Measurements from ENCODE around the gene GNB5. TPM values are rescaled to one million over a fixed set of nuclear protein-coding genes. Genes with fewer than 3 reads are reported as not detected.
A peak's percentile ranks its signal among the peaks of the same experiment; 100 is the strongest.

The GNB5 gene
- total and polyA plus RNA-seq, 8 donors: 12.2 to 28.2 (median 15.8) TPM

DNA sequence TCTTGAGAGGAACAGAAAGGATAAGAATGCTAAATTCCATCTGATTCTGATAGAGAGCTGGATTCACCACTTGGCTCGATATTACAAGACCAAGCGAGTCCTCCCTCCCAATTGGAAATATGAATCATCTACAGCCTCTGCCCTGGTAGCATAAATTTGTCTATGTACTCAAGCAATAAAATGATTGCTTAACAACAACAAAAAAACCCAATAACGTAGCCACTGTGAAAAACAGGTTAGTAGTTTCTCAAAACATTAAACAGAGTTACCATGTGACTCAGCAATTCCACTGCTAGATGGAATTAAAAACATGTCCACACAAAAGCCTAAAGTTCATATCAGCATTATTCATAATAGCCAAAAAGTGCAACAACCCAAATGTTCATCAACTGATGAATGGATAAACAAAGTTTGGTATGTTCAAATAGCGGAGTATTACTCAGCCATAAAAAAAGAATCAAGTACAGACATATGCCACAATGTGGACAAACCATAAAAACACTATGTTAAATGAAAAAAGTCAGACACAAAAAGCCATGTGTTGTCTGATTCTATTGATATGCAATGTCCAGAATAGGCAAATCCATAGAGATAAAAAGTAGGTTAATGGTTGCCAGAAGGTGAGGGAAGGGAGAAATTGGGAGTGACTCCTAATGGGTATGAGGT lies 95.5 kb downstream of the GNB5 start:
- no peaks in the 10 kb centered on the region for H3K36me3 ChIP-seq
- no peak overlapping the region for H3K27ac ChIP-seq
- H3K27me3 ChIP-seq: no peaks in the 10 kb centered on the region
- peaks cover 0 to 3% (median 0%) of the 10 kb centered on the region in 3 donors for H3K4me1 ChIP-seq
- no peaks in the 10 kb centered on the region for H3K9me3 ChIP-seq
- intact Hi-C loops (cut with DNase I): no loop called here
- ATAC-seq (peak in 3 of 4 donors; percentile 36 to 51 (median 38)), DNase-seq (no peak), FAIRE-seq (no peak)
- 64 to 80% methylated on average over 4 of the region's 4 CpGs for WGBS, 2 donors
- TF ChIP-seq, protein P1, sequence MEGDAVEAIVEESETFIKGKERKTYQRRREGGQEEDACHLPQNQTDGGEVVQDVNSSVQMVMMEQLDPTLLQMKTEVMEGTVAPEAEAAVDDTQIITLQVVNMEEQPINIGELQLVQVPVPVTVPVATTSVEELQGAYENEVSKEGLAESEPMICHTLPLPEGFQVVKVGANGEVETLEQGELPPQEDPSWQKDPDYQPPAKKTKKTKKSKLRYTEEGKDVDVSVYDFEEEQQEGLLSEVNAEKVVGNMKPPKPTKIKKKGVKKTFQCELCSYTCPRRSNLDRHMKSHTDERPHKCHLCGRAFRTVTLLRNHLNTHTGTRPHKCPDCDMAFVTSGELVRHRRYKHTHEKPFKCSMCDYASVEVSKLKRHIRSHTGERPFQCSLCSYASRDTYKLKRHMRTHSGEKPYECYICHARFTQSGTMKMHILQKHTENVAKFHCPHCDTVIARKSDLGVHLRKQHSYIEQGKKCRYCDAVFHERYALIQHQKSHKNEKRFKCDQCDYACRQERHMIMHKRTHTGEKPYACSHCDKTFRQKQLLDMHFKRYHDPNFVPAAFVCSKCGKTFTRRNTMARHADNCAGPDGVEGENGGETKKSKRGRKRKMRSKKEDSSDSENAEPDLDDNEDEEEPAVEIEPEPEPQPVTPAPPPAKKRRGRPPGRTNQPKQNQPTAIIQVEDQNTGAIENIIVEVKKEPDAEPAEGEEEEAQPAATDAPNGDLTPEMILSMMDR (IDR thresholded peaks at IDR 0.05): no peak
- no peak overlapping the region for H3K4me3 ChIP-seq

DNA sequence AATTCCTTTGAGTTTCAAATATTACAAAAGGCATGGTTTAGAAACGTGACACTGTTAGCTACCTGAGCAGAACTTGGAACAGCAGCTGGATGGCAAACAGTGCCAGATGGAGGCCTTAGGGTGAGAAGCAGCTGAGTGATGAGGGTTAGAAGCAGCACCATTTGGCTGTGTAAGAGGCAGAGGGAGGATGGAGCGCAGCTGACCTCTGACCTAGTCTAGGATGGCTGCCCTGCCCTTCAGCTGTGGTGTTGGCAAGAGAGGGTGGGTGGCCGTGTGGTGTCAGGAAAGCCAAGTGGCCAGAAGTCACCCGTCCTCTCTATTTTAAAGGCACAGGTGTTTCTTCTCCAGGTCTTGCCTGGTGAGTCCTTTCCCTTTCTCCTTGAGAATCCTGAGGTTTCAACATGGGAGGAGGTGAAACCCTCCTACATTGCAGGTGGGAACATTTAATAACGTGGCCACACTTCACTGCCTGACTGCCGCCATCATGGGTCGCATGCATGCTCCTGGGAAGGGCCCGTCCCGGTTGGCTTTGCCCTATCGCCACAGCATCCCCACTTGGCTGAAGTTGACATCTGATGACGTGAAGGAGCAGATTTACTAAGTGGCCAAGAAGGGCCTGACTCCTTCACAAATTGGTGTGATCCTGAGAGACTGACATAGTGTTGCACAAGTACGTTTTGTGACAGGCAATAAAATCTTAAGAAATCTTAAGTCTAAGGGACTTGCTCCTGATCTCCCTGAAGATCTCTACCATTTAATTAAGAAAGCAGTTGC lies 96.2 kb downstream of the GNB5 start:
- H3K27ac ChIP-seq: no peak overlapping the region
- no peak for FAIRE-seq
- DNase-seq: no peak
- WGBS, 2 donors: 88 to 92% methylated on average over 12 of the region's 12 CpGs
- peak in 2 of 4 donors; percentile 12 to 17 for ATAC-seq
- no peaks in the 10 kb centered on the region for H3K36me3 ChIP-seq
- H3K4me1 ChIP-seq: peaks cover 0 to 3% (median 0%) of the 10 kb centered on the region in 3 donors
- H3K27me3 ChIP-seq: no peaks in the 10 kb centered on the region
- no peaks in the 10 kb centered on the region for H3K9me3 ChIP-seq
- intact Hi-C loops (cut with DNase I): no loop called here
- no peak overlapping the region for H3K4me3 ChIP-seq
- TF ChIP-seq, protein P1 (IDR thresholded peaks at IDR 0.05): no peak

DNA sequence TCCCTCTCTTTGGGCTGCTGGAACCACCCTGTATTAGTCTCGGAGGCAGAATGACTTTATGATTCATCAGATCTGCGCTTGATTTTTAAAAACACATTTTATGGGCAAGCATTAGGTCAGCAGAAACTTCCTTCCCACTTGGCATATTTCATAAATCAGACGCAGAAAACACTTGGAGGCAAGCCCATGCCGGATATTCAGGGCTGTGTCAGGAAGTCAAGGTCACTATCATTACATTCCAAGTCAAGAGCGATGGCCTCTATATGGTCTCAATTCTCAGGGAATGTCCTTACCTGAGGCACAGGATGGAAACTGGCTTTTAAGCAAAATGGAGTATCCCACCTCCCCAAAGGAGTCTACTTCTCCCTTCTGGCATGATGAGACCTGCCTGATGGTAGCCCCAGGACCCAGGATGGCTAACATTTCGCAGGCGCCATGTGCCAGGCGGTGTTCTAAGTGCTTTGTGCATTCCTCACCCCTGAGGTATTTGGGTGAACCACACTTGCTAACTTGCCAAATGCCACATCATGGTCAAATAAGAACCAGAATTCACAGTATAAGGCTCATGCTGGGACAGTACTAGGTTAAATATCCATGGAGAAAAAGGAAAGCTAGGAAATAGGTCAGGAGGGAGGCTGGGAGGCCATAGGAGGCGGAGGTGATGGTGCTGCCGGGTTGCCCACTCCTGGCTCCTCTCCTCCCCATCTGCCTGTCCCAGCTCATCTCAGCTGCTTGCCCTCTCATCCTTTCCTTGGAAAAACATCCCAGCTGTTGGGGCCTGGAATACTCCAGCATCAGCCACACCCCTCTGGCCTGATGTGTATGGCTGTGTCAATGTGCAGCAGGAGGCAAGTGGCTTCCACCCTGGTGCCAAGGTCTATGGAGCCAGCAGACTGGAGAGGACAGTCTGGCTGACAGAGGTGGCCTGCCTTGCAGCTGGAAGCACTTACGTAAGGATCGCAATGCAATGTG lies 97.4 kb downstream of the GNB5 start:
- H3K27ac ChIP-seq: peak overlapping the region in 1 of 4 donors; percentile 2
- H3K4me1 ChIP-seq: peaks cover 0 to 3% (median 0%) of the 10 kb centered on the region in 3 donors
- H3K4me3 ChIP-seq: no peak overlapping the region
- DNase-seq (no peak), FAIRE-seq (no peak), ATAC-seq (peak in 3 of 4 donors; percentile 52 to 64 (median 62))
- H3K9me3 ChIP-seq: no peaks in the 10 kb centered on the region
- H3K27me3 ChIP-seq: no peaks in the 10 kb centered on the region
- intact Hi-C loops (cut with DNase I): no loop called here
- WGBS, 2 donors: 71 to 74% methylated on average over 12 of the region's 12 CpGs
- H3K36me3 ChIP-seq: no peaks in the 10 kb centered on the region
- TF ChIP-seq, protein P1 (IDR thresholded peaks at IDR 0.05): no peak

DNA sequence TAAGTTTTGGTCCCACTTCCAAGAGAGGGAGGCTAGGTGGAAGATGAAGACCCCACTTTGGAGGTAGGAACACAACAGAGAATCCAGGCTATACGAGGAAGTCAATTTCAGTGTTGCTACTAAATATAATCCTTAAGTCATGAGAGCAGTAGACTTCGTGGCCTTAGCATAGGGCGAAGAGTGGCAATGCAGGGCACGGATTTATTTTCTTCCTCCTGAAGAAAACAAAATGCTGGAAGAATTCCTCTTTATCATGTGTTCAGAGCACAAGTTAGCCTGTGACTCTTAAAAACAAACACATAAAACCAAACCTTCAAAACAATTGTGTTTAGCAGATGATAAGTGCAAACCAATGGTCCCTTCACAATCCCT lies 98.0 kb downstream of the GNB5 start:
- no peak overlapping the region for H3K4me3 ChIP-seq
- ATAC-seq: no peak
- H3K4me1 ChIP-seq: peaks cover 0 to 3% (median 0%) of the 10 kb centered on the region in 3 donors
- no peaks in the 10 kb centered on the region for H3K36me3 ChIP-seq
- H3K27me3 ChIP-seq: no peaks in the 10 kb centered on the region
- TF ChIP-seq, protein P1 (IDR thresholded peaks at IDR 0.05): no peak
- intact Hi-C loops (cut with DNase I): no loop called here
- no peaks in the 10 kb centered on the region for H3K9me3 ChIP-seq
- peak overlapping the region in 1 of 4 donors; percentile 2 for H3K27ac ChIP-seq
- WGBS, 2 donors: 83 to 85% methylated on average over 4 of the region's 4 CpGs
- FAIRE-seq: no peak
- DNase-seq: no peak

All from pancreas (tissue), 10 donors.